ENCODE results near the gene NGF. TPM values are rescaled to one million over a fixed set of nuclear protein-coding genes. Genes with fewer than 3 reads are reported as not detected.
A peak's percentile ranks its signal among the peaks of the same experiment; 100 is the strongest.

The NGF gene
- total and polyA plus RNA-seq, 12 donors = 1.8 to 21.6 (median 3.3) TPM

- no peak for TF ChIP-seq CTCF (IDR thresholded peaks at IDR 0.05)
Measured at GRCh38 chr1:115343200-115343737, 5.2 kb upstream of the NGF start.

GRCh38 chr1:115341948-115342347, 3.9 kb upstream of the NGF start:
- H3K4me1 ChIP-seq = peaks cover 9 to 39% (median 13%) of the 10 kb centered on the region in 9 donors
- intact Hi-C loops (cut with DNase I) = loop anchor here in 1 of 10 donors (5.0 kb wide), 1 partner anchor 95 kb away; no protein-coding TSS in a partner anchor

More at GRCh38 chr1:115343200-115343737, 5.2 kb upstream of the NGF start:
- Histone ChIP-seq H3K36me3 (no peaks in the 10 kb centered on the region), H3K4me3 (no peak overlapping the region), H3K27ac (no peak overlapping the region), H3K27me3 (peaks cover 0 to 14% (median 0%) of the 10 kb centered on the region in 7 donors), H3K4me1 (peaks cover 9 to 31% (median 13%) of the 10 kb centered on the region in 9 donors), H3K9me3 (peaks cover 0 to 3% (median 0%) of the 10 kb centered on the region in 11 donors)
- intact Hi-C loops (cut with DNase I) = loop anchor here in 1 of 10 donors (5.0 kb wide), 1 partner anchor 94 kb away; no protein-coding TSS in a partner anchor
- DNase-seq (no peak), ATAC-seq (peak in 1 of 8 donors; percentile 14)
- 43 to 76% methylated on average over 2 of the region's 2 CpGs for WGBS, 2 donors

GRCh38 chr1:115340879-115341278, 2.8 kb upstream of the NGF start:
- Histone ChIP-seq H3K4me3 (no peak overlapping the region), H3K9me3 (peaks cover 0 to 3% (median 0%) of the 10 kb centered on the region in 11 donors), H3K36me3 (no peaks in the 10 kb centered on the region), H3K4me1 (peaks cover 9 to 49% (median 13%) of the 10 kb centered on the region in 9 donors), H3K27me3 (peaks cover 0 to 33% (median 7%) of the 10 kb centered on the region in 7 donors), H3K27ac (peak overlapping the region; percentile 6 to 71 (median 50))
- WGBS, 2 donors = 15 to 18% methylated on average over 3 of the region's 3 CpGs
- no peak for TF ChIP-seq CTCF (IDR thresholded peaks at IDR 0.05)
- DNase-seq (no peak), ATAC-seq (peak in 6 of 8 donors; percentile 12 to 69 (median 40))
- intact Hi-C loops (cut with DNase I) = loop anchor here in 1 of 10 donors (5.0 kb wide), 1 partner anchor 96 kb away; no protein-coding TSS in a partner anchor

More at GRCh38 chr1:115341948-115342347, 3.9 kb upstream of the NGF start:
- Histone ChIP-seq H3K9me3 (peaks cover 0 to 3% (median 0%) of the 10 kb centered on the region in 11 donors), H3K36me3 (no peaks in the 10 kb centered on the region), H3K4me3 (no peak overlapping the region), H3K27me3 (peaks cover 0 to 27% (median 7%) of the 10 kb centered on the region in 7 donors), H3K27ac (peak overlapping the region in 1 of 10 donors; percentile 67)
- DNase-seq (no peak), ATAC-seq (no peak)
- no peak for TF ChIP-seq CTCF (IDR thresholded peaks at IDR 0.05)
- 80 to 93% methylated on average over 2 of the region's 2 CpGs for WGBS, 2 donors

- peaks cover 12 to 70% (median 22%) of the 10 kb centered on the region in 9 donors for H3K4me1 ChIP-seq
- H3K27ac ChIP-seq = peak overlapping the region in 9 of 10 donors; percentile 33 to 89 (median 81)
- 21 to 26% methylated on average over 25 of the region's 25 CpGs for WGBS, 2 donors
- no peaks in the 10 kb centered on the region for H3K36me3 ChIP-seq
- peaks cover 0 to 33% (median 7%) of the 10 kb centered on the region in 7 donors for H3K27me3 ChIP-seq
- DNase-seq = peak in 1 of 2 donors; percentile 39
- intact Hi-C loops (cut with DNase I) = loop anchor here in 4 of 10 donors (5.0 to 10.0 kb wide), 3 partner anchors 194 to 204 kb away; no protein-coding TSS in a partner anchor
- peaks cover 0 to 3% (median 0%) of the 10 kb centered on the region in 11 donors for H3K9me3 ChIP-seq
- peak overlapping the region; percentile 39 to 87 (median 68) for H3K4me3 ChIP-seq
- peak in 7 of 8 donors; percentile 8 to 46 (median 15) for ATAC-seq
- TF ChIP-seq CTCF (IDR thresholded peaks at IDR 0.05) = peak in 1 of 9 donors; percentile 10
Measured at GRCh38 chr1:115338457-115338820, 390 bp upstream of the NGF start.

Data from heart right ventricle (tissue), 16 donors.